T47D (cell line): ENCODE measurements around the gene TMEM38A.
A peak's percentile ranks its signal among the peaks of the same experiment; 100 is the strongest.
"Not testable (repeated sequence)": the region's sequence is repeated elsewhere in the genome, so short reads cannot be mapped to it uniquely, and the experiment has no call there.

Experiments
- DNase-seq, 2 experiments: peaks; one replicate each; pipeline versions ENCODE4 v3.0.0 to v3.0.0-alpha.2; 2011 to 2012; ENCODE audit warnings: low read depth in 1 of 2, low spot score in 1 of 2
- JUND ChIP-seq: IDR thresholded peaks from 2 replicates; pipeline ENCODE4 v1.6.1; 2012; ENCODE audit warnings: low read depth
- in situ Hi-C: cut with HindIII; loops from 2 replicates; pipeline ENCODE4 v1.10.0; 2016; ENCODE audit warnings: low sequenced_read_pairs, low pct_unique_long_range_greater_than_20kb

The TMEM38A gene

DNA sequence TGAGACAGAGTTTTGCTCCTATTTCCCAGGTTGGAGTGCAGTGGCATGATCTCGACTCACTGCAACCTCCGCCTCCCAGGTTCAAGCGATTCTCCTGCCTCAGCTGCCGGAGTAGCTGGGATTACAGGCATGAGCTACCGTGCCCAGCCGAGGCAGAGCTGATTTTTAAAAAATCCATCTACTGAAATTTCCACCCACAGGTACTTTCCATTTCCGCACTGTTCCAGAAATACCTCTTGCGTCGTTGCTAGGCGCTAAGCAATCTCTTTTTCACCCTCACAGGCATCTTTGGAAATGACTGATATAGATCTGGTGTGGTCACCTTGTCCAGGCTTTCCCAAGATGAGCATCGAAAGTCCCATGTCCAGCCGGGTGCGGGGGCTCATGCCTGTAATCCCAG lies 9.4 kb downstream of the TMEM38A start:
- in situ Hi-C loops = no loop called here
- no peak for DNase-seq
- no peak for TF ChIP-seq JUND

DNA sequence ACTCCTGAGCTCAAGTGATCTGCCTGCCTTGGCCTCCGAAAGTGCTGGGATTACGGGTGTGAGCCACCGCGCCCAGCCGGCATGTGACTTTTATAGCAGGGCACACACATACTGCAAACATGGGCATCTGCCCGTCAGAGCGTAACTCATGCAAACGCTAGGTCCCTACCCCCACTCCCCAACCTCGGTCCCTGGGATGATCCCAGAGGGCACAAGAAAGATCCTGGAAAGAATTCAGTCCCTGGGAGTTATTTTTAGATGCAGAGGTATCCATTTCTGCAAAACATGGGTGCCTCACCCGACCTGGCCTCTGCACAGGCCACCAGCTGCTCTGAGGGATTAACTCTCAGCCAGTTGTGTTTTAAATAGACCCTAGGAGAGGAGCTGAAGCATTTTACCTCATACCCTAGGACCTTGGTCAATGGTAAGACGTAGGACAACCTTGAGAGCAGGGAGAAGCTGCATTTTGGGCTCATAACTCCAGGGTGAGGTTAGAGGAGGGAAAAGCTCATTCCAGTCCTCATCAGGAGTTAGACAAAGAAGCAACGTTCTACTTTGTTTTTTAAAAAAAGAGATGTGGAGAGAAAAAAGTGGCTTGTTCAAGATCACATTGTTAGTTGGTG lies 10.8 kb downstream of the TMEM38A start:
- in situ Hi-C loops = no loop called here
- no peak for DNase-seq
- TF ChIP-seq JUND = no peak

DNA sequence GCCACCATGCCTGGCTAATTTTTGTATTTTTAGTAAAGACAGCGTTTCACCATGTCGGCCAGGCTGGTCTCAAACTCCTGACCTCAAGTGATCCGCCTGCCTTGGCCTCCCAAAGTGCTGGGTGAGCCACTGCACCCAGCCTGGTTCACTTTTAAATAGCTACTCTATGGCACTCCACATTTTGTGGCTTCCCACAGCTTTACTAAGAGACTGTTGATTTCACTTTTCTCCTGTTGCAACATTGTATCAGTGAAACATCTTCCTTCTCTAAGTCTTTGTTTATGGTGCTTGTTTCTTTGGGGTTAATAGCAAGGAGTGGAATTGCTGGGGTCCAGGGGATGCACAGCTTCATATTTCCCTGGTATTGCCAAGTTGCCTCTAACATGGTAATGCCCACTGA lies 12.3 kb downstream of the TMEM38A start:
- in situ Hi-C loops = no loop called here
- no peak for TF ChIP-seq JUND
- DNase-seq = no peak

DNA sequence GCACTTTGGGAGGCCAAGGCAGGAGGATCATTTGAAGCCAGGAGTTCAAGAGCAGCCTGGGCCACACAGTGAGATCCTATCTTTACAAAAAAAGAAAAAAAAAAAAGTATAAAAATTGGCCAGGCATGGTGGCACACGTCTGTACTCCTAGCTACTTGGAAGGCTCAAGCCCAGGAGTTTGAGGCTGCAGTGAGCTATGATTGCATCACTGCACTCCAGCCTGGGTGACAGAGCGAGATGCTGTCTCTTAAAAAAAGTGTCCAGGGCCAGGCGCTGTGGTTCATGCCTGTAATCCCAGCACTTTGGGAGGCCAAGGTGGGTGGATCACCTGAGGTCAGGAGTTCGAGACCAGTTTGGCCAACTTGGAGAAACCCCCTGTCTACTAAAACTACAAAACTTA lies 12.9 kb downstream of the TMEM38A start:
- DNase-seq, in situ Hi-C loops: not testable (repeated sequence)

DNA sequence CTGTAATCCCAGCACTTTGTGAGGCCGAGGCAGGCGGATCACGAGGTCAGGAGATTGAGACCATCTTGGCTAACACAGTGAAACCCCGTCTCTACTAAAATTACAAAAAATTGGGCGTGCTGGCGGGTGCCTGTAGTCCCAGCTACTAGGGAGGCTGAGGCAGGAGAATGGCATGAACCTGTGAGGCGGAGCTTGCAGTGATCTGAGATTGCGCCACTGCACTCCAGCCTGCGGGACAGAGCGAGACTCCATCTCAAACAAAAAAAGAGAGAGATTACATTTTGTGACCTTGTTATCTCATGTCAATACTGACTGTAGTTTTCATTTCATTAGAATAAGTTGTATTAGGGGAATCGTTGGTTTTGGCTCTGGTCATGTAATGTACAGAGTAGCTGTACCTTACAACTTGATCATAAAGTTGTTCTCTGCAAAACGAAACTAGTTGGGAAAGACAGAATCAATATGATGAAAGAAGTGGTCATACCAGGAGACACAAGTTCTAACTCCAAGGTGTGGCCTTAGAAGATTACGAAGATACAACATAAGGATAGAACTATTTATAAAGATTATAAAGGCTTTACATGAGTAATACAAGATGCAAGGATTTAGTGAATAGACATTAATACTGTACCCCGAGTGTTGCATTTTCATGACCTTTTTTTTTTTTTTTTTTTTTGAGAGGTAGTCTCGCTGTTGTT lies 15.3 kb downstream of the TMEM38A start:
- TF ChIP-seq JUND = no peak
- in situ Hi-C loops = no loop called here
- DNase-seq = no peak

DNA sequence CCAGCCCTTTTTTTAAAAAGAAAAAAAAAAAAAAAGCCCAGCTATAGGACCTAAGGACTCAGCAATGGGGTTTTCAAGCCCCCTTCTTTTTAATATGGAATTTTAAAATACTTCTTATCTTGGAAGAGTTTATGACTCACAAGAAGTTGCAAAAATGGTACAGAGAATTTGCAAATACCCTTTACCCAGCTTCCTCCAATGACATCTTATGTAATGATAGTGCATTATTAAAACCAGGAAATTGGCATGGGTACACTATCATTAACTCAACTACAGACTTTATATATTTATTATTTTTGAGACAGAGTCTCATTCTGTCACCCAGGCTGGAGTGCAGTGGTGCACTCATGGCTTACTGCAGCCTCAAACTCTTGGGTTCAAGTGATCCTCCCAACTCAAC lies 16.1 kb downstream of the TMEM38A start:
- no peak for DNase-seq
- in situ Hi-C loops = no loop called here
- TF ChIP-seq JUND = no peak

DNA sequence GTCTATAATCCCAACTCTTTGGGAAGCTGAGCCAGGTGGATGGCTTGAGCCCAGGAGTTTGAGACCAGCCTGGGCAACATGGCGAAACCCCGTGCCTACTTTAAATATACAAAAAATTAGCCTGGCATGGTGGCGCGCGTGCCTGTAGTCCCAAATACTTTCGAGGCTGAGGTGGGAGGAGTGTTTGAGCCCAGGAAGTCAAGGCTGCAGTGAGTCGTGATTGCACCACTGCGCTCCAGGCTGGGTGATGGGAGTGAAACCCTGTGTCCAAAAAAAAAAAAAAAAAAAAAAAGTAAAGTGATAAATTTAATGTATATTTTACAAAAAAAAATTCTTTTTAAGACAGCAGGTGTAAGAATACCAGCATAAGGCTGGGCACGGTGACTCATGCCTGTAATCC lies 17.6 kb downstream of the TMEM38A start:
- no peak for TF ChIP-seq JUND
- in situ Hi-C loops = no loop called here
- no peak for DNase-seq

DNA sequence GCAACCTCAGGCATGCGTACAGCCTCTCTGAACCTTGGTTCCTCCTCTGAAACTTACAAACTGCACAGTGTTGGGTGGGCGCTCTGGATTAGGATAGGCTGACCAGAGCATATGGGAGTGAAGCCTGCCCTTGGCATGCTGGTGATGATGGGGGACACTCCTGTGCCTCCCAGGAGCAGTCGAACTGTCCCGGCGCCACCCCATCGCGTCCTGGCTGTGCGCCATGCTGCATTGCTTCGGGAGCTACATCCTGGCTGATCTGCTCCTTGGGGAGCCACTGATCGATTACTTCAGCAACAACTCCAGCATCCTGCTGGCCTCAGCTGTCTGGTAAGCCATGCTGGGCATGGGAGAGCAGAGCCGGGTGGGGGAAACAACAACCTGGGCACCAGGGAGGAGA lies 18.9 kb downstream of the TMEM38A start:
- in situ Hi-C loops = no loop called here
- no peak for DNase-seq
- TF ChIP-seq JUND = no peak

DNA sequence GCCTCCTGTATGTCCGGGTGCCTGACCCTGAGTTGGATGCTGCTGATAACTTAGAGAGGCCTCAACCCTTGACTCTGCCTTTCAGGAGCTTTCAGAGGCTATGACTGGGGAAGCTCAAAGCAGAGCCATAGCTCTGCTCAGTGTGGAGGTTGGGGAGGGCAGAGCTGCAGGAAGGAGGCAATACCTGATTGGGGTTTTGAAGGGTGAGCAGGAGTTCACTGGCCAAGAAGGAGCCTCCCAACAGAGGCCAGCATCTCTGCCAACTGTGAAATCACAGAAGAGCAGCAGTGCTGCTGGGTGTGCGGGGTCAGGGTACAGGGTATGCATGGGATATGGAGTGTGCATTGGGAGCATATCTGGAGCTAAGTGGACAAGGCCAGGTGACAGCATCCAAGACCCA lies 21.6 kb downstream of the TMEM38A start:
- TF ChIP-seq JUND = no peak
- in situ Hi-C loops = no loop called here
- no peak for DNase-seq

DNA sequence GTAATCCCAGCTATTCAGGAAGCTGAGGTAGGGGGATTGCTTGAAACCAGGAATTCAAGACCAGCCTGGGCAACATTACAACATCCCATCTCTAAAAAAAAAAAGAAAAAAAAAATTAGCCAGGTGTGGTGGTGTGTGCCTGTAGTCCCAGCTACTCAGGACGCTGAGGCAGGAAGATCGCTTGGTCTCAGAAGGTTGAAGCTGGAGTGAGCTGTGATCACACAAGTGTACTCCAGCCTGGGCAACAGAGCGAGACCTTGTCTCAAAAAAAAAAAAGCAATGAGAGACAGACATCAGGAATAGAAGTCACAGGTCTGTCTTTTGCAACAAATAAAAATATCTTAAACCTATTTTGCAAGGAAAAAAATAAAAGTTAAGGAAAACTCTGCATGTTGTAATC lies 23.3 kb downstream of the TMEM38A start:
- in situ Hi-C loops = no loop called here
- no peak for TF ChIP-seq JUND
- no peak for DNase-seq

DNA sequence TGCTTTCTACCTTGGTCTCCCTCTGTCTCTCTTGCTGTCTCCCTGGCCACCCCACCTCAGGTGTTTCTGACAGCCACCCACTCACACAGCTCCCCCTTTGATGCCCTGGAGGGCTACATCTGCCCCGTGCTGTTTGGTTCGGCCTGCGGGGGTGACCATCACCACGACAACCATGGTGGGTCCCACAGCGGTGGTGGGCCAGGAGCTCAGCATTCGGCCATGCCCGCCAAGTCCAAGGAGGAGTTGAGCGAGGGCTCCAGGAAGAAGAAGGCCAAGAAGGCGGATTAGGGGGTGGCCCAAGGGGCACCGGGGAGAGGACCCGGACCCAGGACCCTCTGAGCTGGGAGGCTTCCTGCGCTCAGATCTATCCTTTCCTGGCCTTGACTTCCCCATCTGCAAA lies 27.1 kb downstream of the TMEM38A start:
- in situ Hi-C loops = no loop called here
- TF ChIP-seq JUND = no peak
- no peak for DNase-seq

DNA sequence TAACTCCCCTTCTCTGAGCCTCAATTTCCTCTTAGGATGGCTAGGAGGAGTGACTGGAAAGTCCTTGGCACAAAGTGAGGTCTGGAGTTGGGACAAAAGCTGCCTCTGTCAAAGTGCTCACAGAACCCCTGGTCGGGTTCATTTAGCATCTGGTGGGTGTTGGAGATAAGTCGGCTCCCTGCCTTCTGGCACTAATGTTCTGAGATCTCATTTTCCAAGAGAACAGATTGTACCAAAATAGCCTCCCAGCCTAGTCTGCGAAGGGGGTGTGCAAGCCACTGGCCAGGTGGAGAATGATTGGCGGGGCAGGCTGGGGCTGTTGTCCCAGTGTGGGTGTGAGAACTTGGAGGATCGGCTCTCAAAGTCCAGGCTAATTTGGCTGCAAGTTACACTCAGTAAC lies 38.0 kb downstream of the TMEM38A start:
- in situ Hi-C loops = no loop called here
- no peak for TF ChIP-seq JUND

DNA sequence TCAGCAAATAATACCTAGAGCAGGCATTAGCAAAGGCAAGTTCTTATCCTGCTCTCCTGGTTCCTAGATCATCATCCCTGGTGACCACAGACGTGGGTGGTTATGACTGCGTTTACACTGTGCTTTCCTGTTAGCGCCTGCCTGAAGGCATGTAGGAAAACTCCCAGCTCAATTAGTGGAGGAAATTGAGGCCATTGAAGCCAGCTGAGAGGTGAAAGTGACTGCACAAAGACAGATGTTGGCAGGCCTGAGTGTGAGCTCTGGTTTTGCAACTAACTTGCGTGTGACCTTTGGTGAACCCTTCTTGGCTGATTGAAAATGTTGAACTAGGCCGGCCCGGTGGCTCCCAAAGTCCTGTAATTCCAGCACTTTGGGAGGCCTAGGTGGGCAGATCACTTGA lies 41.2 kb downstream of the TMEM38A start:
- in situ Hi-C loops = no loop called here
- no peak for TF ChIP-seq JUND
- peak in 1 of 2 experiments; percentile 49 for DNase-seq

More for the DNA sequence above, 38.0 kb downstream of the TMEM38A start:
- no peak for DNase-seq

DNA sequence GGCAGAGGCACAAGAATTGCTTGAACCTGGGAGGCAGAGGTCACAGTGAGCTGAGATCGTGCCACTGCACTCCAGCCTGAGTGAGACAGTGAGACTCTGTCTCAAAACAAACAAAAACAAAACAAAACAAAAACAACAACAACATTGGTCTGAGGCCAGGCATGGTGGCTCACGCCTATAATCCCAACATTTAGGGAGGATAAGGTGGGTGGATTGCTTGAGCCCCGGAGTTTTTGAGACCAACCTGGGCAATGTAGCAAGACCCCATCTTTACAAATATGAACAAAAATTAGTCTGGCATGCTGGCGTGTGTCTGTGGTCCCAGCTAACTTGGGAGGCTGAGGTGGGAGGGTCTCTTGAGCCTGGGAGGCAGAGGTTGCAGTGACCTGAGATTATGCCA lies 42.7 kb downstream of the TMEM38A start:
- in situ Hi-C loops = no loop called here
- no peak for TF ChIP-seq JUND
- no peak for DNase-seq

DNA sequence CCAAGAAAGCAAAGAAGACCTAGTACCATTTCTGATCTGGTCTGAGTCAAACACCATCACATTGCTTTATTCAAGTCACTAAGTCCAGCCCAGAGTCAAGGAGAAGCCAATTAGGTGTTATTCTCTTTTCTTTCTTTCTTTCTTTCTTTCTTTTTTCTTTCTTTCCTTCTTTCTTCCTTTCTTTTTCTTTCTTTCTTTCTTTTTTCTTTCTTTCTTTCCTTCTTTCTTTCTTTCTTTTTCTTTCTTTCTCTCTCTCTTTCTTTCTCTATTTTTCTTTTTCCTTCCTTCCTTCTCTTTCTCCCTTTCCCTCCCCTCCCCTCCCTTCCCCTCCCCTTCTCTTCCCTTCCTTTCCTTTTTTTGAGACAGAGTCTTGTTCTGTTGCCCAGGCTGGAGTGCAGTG lies 49.9 kb downstream of the TMEM38A start:
- in situ Hi-C loops = not testable (repeated sequence)

DNA sequence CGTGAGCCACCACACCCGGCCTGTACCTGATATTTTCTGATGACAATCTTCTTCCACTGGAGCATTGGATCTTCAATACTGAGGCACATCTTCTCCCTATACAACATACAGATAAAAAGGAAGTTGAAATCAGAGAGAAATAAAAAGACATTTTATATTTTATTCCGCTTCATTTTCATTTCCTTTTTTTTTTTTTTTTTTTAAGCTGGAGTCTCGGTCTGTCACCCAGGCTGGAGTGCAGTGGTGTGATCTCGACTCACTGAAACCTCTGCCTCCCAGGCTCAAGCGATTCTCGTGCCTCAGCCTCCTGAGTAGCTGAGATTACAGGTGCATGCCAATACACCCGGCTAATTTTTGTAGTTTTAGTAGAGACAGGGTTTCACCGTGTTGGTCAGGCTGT lies 51.4 kb downstream of the TMEM38A start:
- in situ Hi-C loops, DNase-seq: not testable (repeated sequence)

More for the DNA sequence above, 49.9 kb downstream of the TMEM38A start:
- not testable (repeated sequence) for DNase-seq
